H7 (cell line): ENCODE data around the gene TSPAN19. TPM values are rescaled to one million over a fixed set of nuclear protein-coding genes. Genes with fewer than 3 reads are reported as not detected.
A peak's percentile ranks its signal among the peaks of the same experiment; 100 is the strongest.

Source experiments
- DNase-seq: peaks from one replicate; pipeline ENCODE4 v3.0.0; 2012
- H3K27me3 ChIP-seq: 2 replicates; pipeline ENCODE4 v1.6.0; 2011; ENCODE audit warnings: mild to moderate bottlenecking, low read length; ENCODE audit not compliant: control insufficient read depth, insufficient read depth
- H3K36me3 ChIP-seq: replicated peaks from 2 replicates; pipeline ENCODE4 v1.5.1; 2011; ENCODE audit warnings: low read length; ENCODE audit not compliant: control insufficient read depth, insufficient read depth
- H3K4me3 ChIP-seq: 2 replicates; pipeline ENCODE4 v1.5.1; 2011; ENCODE audit warnings: low read depth, mild to moderate bottlenecking, control low read depth, low read length, moderate library complexity; ENCODE audit not compliant: insufficient read depth
- total RNA-seq: library from RNA; depleted of rRNA; stranded (reverse); fragments of >200 nt; shearing (Covaris generic); gene quantifications from 2 replicates; pipeline ENCODE4 v1.2.3, GENCODE V29; 2014; rRNA removed

Gene TSPAN19
- total RNA-seq, result not detected in 2 replicates

- Histone ChIP-seq H3K27me3 (no peaks in the 10 kb centered on the region; the same call in 1 of the 2 replicates), H3K4me3 (peak within 1 kb of the TSS; percentile 59), H3K36me3 (no peaks in the 10 kb centered on the region)
- peak; percentile 73 for DNase-seq
Measured at GRCh38 chr12:85036234-85036707, at the start of gene TSPAN19, which contains the start of gene LRRIQ1. Gene TSPAN19 (minus strand): TSS chr12:85036277. CDS start chr12:85029946, 6,331 bp downstream. Gene LRRIQ1 (plus strand): TSS chr12:85036351. CDS start chr12:85038177, 1,826 bp downstream.

GRCh38 chr12:85085066-85085465 lies 49.0 kb upstream of the TSPAN19 start:
- no peak for DNase-seq
- Histone ChIP-seq H3K27me3 (no peaks in the 10 kb centered on the region), H3K36me3 (no peaks in the 10 kb centered on the region), H3K4me3 (no peak overlapping the region)

GRCh38 chr12:85076688-85077430 lies 40.8 kb upstream of the TSPAN19 start:
- H3K27me3 ChIP-seq, result no peaks in the 10 kb centered on the region
- no peaks in the 10 kb centered on the region for H3K36me3 ChIP-seq
- no peak overlapping the region for H3K4me3 ChIP-seq
- peak; percentile 8 for DNase-seq

- H3K27me3 ChIP-seq, result no peaks in the 10 kb centered on the region
- DNase-seq, result no peak
- H3K36me3 ChIP-seq, result no peaks in the 10 kb centered on the region
- H3K4me3 ChIP-seq, result no peak overlapping the region
Measured at GRCh38 chr12:85072826-85073225, 36.7 kb upstream of the TSPAN19 start.

GRCh38 chr12:85065837-85066482 lies 29.9 kb upstream of the TSPAN19 start:
- no peaks in the 10 kb centered on the region for H3K36me3 ChIP-seq
- no peak for DNase-seq
- H3K4me3 ChIP-seq, result no peak overlapping the region
- no peaks in the 10 kb centered on the region for H3K27me3 ChIP-seq

- no peak for DNase-seq
- Histone ChIP-seq H3K36me3 (no peaks in the 10 kb centered on the region), H3K4me3 (no peak overlapping the region), H3K27me3 (no peaks in the 10 kb centered on the region)
Measured at GRCh38 chr12:85060916-85061315, 24.8 kb upstream of the TSPAN19 start.

- DNase-seq, result no peak
- H3K27me3 ChIP-seq, result no peaks in the 10 kb centered on the region
- H3K36me3 ChIP-seq, result no peaks in the 10 kb centered on the region
- H3K4me3 ChIP-seq, result no peak overlapping the region
Measured at GRCh38 chr12:85059594-85059993, 23.5 kb upstream of the TSPAN19 start.

GRCh38 chr12:85058339-85058738 lies 22.3 kb upstream of the TSPAN19 start:
- DNase-seq, result no peak
- Histone ChIP-seq H3K36me3 (no peaks in the 10 kb centered on the region), H3K27me3 (no peaks in the 10 kb centered on the region), H3K4me3 (no peak overlapping the region)

- no peak overlapping the region for H3K4me3 ChIP-seq
- no peaks in the 10 kb centered on the region for H3K27me3 ChIP-seq
- H3K36me3 ChIP-seq, result no peaks in the 10 kb centered on the region
- peak; percentile 17 for DNase-seq
Measured at GRCh38 chr12:85057370-85057963, 21.4 kb upstream of the TSPAN19 start.

GRCh38 chr12:85043829-85044228 lies 7.8 kb upstream of the TSPAN19 start:
- Histone ChIP-seq H3K27me3 (no peaks in the 10 kb centered on the region), H3K4me3 (no peak overlapping the region), H3K36me3 (no peaks in the 10 kb centered on the region)
- DNase-seq, result no peak

GRCh38 chr12:85041395-85041794 lies 5.3 kb upstream of the TSPAN19 start:
- no peaks in the 10 kb centered on the region for H3K27me3 ChIP-seq
- H3K36me3 ChIP-seq, result no peaks in the 10 kb centered on the region
- DNase-seq, result no peak
- no peak overlapping the region for H3K4me3 ChIP-seq

- peak overlapping the region; percentile 59 for H3K4me3 ChIP-seq
- H3K27me3 ChIP-seq, result no peaks in the 10 kb centered on the region; the same call in 1 of the 2 replicates
- no peaks in the 10 kb centered on the region for H3K36me3 ChIP-seq
- DNase-seq, result no peak
Measured at GRCh38 chr12:85036733-85037132, 656 bp upstream of the TSPAN19 start.

- DNase-seq, result no peak
- Histone ChIP-seq H3K4me3 (no peak overlapping the region), H3K36me3 (no peaks in the 10 kb centered on the region), H3K27me3 (no peaks in the 10 kb centered on the region; the same call in none of the 2 replicates)
Measured at GRCh38 chr12:85029456-85029855, 6.6 kb downstream of the TSPAN19 start.

GRCh38 chr12:85018098-85018497 lies 18.0 kb downstream of the TSPAN19 start:
- Histone ChIP-seq H3K27me3 (no peaks in the 10 kb centered on the region), H3K36me3 (no peaks in the 10 kb centered on the region), H3K4me3 (no peak overlapping the region)
- DNase-seq, result no peak

GRCh38 chr12:85017618-85018017 lies 18.5 kb downstream of the TSPAN19 start:
- DNase-seq, result no peak
- Histone ChIP-seq H3K4me3 (no peak overlapping the region), H3K27me3 (no peaks in the 10 kb centered on the region), H3K36me3 (no peaks in the 10 kb centered on the region)
